Head of caudate nucleus (tissue), 42 donors: Measurements from ENCODE around the gene ST3GAL5.

Experiments
- DNase-seq, 42 donors: peaks; one replicate each; pipeline versions ENCODE4 v3.0.0 to v3.0.0-alpha.2; 2020 to 2021; ENCODE audit warnings: mixed read lengths in 7 of 42
- intact Hi-C: fragments of 100-400 bp; cut with DNase I; formaldehyde crosslinking; loops from one replicate; pipeline ENCODE4 v1.15.0; 2022

The ST3GAL5 gene

DNA sequence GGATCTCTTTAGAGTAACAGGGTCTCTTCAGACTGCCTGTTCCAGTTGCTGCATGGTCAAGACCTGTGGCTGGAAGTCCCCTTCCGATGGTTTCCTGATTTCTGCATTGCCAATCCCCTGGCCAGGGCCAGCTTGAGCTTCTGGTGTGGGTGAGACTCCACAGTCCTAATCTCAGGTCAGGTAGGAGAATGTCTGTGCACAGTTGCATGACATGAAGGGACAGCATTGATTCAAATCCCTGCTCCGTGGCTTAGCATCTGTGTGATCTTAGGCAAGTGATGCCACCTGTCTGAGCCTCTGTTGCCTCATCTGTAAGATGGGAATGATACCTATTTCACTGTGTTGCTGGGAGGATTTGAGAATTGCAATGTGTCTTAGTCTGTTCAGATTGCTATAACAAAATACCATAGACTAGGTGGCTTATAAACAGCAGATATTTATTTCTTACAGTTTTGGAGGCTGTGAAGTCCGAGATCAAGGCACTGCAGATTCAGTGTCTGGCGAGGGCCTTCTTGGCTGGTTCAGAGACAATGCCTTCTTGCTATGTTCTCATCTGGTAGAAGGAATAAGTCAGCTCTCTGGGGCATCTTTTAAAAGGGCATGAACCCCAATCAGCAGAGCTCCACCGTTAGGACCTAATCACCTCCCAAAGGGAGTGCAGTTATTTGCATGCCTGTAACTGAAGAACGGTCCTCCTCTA is 68.8 kb downstream of the ST3GAL5 start:
- intact Hi-C loops, result loop anchor here (10.0 kb wide), 1 partner anchor 185 kb away; no protein-coding TSS in a partner anchor
- peak in 1 of 42 donors; percentile 17 for DNase-seq

DNA sequence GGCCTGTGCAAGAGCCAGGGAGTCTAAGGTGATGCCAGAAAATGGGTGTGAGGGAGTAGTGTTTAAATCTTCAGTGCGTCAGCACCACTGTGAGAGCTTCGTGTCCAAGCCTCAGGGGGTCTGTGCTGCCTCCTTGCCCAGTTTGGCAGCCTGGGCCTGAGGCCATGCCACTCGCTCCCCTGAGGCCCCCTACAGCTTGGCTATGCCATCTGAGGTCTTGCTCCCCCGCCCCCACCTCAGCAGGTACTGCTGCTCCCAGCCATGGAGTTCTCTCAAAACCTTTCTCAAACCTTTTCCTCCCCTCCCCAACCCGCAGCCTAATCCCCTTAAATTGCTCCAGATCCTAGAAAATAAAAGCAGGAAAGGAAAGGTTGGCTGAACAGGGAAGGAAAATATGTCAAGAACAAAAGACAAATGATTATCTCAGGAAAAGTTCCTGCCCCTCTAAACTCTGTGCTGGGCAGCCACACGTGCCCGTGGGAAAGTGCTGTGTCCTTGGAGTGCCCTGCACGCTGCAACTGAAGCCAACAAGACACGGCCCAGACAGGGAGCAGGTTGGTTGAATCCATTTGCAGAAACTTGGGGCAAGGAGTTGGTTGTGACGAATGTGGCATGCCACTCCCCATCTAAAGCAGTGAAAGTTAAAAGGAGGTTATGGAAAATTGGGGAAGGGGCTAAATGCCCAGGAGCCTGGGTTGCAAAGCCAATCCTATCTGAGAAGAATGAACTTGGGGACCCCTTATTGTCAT is 73.8 kb downstream of the ST3GAL5 start:
- peak in 2 of 42 donors; percentile 16 to 39 for DNase-seq
- intact Hi-C loops, result loop anchor here (5.0 to 10.0 kb wide), 2 partner anchors 88 to 180 kb away; no protein-coding TSS in a partner anchor

DNA sequence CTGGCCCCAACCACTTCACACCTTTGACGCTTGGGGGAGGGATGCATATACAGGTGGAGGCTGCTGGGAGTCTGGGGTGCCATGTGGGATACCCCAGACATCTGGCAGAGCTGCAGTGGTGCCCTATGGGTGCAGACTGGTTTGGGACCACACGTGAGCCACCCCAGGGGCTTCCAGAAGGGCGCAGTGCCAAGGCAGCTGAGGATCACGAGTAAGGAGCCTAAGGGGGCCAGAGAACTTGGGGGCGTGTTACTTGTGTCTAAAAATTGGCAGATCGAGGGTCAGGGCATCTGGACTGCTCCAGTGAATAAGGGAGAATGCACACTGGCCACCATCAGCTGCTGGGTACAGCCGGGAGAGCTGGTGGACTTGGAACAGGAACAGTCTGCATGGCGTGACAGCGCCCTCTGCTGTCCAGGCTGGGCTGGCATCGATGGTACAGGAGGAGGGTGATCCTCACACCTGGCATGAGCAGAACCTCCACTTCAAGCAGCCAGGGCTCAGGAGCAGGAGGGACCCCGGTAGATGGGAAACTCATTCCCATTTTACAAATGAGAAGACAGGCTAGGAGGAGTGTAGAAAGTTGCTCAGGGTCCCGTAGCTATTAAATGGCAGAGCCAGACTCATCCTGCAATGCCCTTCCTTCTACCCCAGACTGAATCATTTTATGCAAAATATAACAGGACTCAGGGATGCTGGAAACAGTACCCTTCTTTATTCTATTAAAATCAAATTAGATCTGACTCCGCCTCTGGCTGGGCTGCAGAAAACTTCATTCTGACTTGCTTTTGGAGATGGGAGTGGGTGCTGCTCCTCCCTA is 74.6 kb downstream of the ST3GAL5 start:
- DNase-seq, result peak; percentile 84 to 98 (median 95)
- intact Hi-C loops, result loop anchor here (5.0 to 10.0 kb wide), 2 partner anchors 87 to 179 kb away; no protein-coding TSS in a partner anchor

DNA sequence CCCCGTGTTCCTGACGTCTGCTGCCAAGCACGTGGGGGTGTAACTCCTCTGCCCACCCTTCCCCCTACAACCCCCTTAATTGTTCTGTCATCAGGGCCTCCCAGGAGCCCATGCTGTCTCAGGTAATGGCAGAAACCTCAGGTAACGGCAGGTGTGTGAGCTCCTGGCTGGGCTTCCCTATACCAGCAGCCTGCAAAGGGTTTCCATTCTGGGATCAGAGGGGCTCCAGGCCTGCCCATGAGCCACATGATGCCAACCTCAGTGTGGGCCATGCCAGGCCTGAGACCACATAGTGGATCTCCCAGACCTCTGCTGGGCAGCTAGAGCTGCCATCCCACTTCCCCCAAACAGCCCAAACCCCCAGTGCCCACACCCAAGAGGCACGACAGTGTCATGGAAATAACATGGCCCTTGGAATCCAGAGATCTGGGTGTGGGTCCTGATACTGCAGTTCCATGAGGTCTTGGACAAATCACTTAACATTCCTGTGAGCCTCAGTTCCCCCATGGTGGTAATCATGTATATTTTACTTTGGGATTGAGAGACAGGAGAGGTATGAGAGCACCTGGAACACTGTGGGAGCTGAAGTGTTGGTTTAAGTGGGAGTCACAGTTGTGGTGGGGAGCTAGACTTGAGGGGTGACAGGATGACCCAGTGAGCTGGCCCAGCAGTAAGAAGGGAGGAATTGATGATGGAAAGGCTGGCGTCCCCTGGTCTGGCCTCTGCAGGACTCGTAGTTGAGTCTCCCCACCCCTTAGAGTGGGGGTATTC is 75.4 kb downstream of the ST3GAL5 start:
- intact Hi-C loops, result loop anchor here (5.0 to 10.0 kb wide), 2 partner anchors 86 to 179 kb away; no protein-coding TSS in a partner anchor
- peak in 2 of 42 donors; percentile 30 to 32 for DNase-seq

DNA sequence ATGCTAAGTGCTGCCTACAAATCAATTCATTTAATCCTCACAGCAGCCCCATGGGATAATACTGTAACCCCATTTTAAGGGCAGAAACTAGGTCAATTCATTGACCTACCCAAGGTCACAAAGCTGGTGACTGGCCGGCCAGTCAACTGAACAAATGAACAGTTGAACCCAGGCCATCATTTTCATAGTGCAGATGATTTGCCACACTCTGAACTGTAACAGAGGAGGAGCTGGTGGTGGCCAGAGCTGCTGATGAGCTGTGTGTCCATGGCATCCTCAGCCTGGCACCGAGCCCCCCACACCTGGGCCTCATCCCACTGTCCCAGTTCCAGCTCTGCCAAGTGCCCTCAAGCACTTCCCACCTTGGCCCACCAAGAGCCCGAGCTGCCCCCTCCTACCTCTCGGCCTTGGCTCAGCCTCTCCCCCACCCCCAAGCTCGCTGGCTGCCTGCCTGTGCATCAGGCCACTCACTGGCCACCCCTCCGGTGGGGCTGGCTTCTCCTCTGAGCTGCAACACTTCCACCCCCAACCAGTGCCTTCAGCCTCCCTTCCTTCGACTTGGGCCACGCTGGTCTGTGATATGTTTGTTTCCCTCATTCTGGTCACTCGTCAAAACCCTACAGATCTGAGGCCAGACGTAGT is 76.6 kb downstream of the ST3GAL5 start:
- DNase-seq, result peak in 3 of 42 donors; percentile 1 to 41 (median 35)
- intact Hi-C loops, result loop anchor here (5.0 to 10.0 kb wide), 2 partner anchors 85 to 177 kb away; no protein-coding TSS in a partner anchor

DNA sequence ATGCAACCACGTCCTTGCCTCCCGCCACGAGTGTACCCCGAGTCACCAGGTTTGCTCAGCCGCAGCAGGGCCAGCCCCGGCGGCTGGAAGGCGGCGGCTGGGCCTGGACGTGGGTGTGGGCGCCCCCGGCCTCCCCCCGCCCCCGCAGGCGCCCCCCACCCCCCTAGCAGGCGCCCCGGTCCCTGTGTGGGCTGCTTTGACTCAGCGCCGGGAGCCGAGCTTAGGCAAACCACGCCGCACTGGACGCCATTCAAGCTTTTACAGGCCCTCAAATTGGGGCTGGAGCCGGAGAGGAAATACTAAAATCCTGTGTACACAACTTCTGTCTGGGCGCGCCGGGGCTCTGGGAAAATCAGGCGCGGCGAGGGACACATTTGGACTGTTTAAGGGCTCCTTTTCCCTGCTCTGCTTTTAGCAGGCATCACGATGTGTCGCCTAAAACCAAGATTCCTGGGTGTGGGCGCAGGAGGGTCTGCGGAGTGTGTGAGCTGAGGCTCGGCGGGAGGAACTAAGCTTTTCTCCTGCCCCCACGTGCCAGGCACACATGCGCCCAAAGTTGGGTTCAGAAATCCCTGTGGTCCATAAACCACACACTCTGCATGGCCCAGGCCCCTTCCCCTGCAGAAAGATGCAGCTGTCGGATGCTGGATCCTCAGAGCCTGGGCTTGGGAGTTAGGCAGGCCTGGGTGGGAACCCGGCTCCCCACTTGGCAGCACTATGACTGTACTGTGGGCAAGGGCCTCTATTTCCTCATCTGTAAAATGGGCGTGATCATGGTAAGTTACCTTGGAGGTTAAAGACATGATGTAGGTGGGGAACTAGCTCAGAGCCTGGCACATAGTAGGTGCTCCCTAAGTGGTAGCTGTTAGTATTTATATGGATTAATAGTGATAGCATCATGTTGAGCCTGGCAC is 77.4 kb downstream of the ST3GAL5 start:
- intact Hi-C loops, result loop anchor here (5.0 to 10.0 kb wide), 2 partner anchors 84 to 177 kb away; no protein-coding TSS in a partner anchor
- DNase-seq, result peak in 4 of 42 donors; percentile 4 to 43 (median 34)

DNA sequence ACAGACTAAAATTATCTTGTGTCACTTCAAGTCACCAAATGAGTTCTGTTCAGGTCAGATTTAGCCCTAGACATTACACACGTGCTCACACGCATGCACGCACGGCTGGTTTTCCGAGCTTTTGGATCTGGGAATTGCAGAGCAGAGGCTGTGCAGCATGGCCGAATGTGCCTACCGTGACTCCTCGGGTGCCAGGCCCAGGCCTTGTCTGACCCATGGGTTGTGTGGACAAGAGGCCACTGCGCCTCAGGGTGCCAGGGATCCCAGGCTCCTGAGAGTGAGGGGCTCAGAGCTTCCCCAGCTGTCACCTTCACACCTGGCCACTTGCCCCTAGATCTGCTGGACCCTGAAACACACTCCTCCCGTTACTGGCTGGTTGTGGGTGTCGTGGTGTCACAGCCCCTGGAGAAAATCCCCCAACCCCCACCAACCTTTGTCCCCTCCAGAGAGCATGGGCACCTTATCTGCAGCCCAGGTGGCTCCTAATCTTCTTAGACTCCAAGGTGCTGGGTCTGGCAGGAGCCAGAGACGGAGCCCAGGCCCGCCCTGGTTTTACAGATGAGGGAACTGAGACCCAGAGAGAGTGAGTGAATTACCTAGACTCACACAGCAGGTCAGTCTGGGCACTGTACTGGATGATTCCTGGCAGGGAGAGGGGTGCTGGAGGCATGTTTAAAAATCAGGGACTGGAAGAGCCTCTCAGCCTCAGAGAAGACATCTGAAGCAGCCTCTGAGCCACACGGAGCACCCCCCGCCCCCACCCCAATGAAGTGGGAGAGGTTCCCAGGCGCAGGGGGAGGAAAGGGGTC is 78.2 kb downstream of the ST3GAL5 start:
- DNase-seq, result peak in 4 of 42 donors; percentile 10 to 40 (median 30)

DNA sequence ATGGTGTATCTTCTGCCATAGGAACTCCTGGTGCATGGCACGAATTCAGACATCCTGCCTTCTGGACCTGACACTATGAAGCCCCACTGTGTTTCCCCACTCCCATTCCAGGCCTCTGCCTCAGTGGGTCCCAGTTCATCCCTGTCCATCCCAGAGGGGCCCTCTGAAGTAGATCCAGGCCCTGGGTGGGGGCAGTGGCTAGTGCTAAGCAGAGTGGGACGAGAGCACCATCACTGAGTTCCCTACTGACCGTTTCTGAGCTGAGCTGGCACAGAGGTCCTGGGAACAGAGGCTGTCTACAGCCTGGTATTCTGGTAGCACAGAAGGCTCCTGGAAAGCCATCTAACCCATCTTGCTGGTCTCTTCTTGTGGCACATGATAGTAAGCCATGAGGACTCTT is 81.0 kb downstream of the ST3GAL5 start:
- DNase-seq, result peak in 3 of 42 donors; percentile 5 to 21 (median 10)
- intact Hi-C loops, result no loop called here

More for the DNA sequence above, 78.2 kb downstream of the ST3GAL5 start:
- intact Hi-C loops, result loop anchor here (5.0 to 10.0 kb wide), 2 partner anchors 83 to 176 kb away; no protein-coding TSS in a partner anchor

DNA sequence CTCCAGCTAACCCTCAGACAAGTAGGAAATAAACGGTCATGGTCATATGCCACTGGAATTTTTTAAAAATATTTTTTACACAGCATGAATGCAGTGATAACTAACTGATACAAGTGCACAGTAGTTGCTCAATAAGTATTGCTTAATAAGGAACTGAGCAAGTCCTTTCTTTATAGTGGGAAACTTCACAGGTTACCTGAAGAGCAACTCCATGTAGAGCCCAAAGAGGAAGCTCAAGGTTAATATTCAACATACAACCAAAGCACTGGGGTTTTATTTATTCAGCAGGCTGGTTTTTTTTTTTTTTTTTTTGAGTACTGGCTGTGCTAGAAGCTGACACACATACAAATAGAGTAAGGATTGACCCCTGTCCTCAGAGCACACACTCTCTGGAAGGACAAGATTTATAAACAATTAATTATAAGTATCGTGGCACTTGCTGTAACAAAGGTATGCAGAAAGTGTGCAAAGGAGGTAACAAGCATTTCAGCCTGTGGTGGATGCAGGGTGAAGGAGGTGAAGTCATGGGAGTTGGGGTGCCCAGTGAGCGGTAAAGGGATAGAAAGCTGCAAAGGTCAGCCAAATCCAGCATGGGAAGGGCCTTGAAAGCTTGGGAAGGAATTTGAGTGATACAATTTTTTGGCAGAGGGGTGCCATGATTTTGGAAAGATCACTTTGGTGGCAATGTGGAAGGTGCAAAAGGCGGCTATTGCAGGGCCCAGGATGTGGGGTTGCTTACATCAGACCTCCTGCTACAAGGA is 82.3 kb downstream of the ST3GAL5 start:
- DNase-seq, result peak in 2 of 42 donors; percentile 5 to 9
- intact Hi-C loops, result no loop called here

DNA sequence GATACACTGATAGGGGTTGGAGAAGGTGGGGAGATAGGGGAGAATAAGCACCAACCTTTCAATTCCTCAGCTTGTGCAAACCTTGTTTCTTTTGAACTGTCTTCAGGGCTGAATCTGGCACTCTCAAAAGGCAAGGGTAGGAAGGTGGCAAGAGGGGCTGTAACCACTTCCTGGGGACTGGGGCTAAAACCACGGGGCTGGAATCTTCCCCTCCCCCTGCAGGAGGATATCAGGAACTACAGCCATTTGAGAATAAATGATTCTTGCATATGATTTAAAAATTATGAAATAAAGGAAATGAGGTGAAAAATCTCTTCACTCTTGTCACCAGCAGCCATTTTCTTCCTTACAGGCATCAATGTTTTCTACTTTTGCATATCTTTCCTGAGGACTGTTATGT is 84.2 kb downstream of the ST3GAL5 start:
- peak in 4 of 42 donors; percentile 9 to 44 (median 24) for DNase-seq
- intact Hi-C loops, result no loop called here

DNA sequence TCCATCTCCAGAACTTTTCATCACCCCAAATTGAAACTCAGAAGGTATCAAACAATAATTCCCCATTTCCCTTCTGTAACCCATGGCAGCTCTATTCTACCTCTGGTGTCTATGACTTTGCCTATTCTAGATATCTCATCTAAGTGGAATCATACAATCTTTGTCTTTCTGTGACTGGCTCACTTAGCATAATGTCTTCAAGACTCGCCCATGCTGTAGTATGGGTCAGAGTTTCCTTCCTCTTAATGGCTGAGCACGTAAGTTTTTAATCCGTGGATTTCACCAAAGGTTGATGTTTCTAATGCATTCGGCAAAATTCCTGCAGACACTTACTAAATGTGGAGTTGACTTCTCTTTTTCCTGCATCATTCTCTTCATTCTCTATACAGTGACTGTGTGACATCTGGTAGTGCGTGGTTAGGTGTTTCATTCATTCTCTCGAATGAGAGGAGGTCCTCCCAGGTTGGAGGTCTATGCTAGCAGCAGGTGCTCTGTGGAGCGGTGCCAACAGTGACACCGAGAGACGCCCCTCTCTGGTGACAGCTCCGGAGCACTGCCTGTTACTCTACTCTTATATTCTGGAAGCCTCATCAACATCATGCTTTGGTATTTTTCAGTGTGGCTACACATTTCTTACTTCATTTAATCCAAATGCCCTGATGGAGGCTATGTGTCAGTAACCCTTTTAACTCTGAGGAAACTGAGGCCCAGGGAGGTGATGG is 84.9 kb downstream of the ST3GAL5 start:
- DNase-seq, result peak in 4 of 42 donors; percentile 2 to 26 (median 10)
- intact Hi-C loops, result no loop called here

DNA sequence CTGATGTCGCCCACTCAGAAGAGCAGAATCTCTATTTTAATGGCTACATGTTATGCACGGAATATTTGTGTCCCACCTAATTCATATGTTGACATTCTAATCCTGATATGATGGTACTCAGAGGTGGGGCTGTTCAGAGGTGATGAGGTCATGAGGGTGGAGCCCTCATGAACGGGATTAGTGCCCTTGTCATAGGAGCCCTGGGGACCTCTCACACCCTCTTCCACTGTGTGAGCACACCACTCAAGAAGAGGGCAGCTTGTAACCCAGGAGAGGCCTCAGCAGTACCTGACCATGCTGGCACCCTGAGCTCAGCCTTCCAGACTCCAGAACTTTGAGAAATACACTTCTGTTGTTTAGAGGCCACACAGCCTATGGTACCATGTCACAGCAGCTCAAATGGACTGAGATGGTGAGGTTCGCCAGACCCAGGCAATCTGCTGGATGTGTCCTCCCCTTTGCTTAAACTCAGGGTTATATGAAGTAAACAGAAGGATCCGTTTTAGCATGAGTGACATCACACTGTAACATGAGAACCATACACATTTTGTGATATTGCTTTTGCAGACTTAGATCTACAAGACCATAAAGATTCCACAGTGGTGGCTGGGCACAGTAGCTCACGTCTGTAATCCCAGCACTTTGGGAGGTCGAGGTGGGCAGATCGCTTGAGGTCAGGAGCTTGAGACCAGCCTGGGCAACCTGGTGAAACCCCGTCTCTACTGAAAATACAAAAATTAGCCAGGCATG is 86.3 kb downstream of the ST3GAL5 start:
- peak in 2 of 42 donors; percentile 8 to 26 for DNase-seq
- intact Hi-C loops, result no loop called here

DNA sequence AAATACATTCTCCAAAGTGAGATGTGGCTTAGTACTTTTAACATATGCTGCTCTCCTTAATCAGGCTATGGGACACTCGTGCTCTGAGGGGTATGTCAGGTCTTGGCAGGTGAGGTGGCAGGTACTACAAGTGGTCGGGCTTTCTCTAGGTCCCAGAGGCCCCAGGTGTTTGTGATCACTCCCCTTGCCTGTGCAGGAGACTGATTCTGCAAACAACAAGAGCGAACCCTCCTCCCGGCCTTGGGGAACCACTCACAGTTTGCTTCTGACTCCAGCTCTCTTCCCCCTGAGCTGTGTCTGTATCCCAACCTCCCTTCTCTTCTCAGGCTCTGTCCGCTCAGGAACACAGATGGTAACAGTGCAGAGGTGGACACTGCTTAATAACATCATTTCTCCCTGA is 86.9 kb downstream of the ST3GAL5 start:
- DNase-seq, result peak in 4 of 42 donors; percentile 3 to 15 (median 6)
- intact Hi-C loops, result no loop called here

DNA sequence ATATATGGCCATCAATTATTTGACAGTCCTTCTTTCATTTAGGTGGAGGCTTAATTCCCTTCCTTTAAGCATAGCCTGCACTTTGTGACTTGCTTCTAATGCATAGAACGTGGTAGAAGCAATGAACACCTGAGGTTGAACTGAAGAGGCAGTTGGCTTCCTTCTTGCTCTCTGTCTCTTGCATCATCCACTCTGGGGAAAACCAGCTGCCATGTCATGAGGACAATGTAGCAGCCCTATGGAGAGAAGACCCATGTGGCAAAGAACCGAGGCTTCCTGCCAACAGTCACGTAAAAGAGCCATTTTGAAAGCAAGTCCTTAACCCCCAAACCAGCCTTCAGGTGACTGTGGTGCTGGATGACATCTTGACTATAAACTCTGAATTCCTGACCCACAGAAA is 88.2 kb downstream of the ST3GAL5 start:
- intact Hi-C loops, result no loop called here
- DNase-seq, result peak in 1 of 42 donors; percentile 5
